MM.1S (cell line): ENCODE data around the gene PIEZO1.

Source experiments
- DNase-seq: peaks from one replicate; pipeline ENCODE4 v3.0.0-alpha.2; 2015
- H2AFZ ChIP-seq: fragments of 300-600 bp; sonication (generic); 2 replicates; pipeline ENCODE4 v1.6.0; 2016; ENCODE audit warnings: antibody characterized with exemption, low read length
- H3F3A ChIP-seq: fragments of 300-600 bp; sonication (generic); 2 replicates; pipeline ENCODE4 v1.6.1; 2016; ENCODE audit warnings: mild to moderate bottlenecking, antibody characterized with exemption, low read length, moderate library complexity, mixed read lengths; ENCODE audit not compliant: insufficient read depth
- H3K27ac ChIP-seq: fragments of 300-600 bp; sonication (generic); 2 replicates; pipeline ENCODE4 v1.5.1; 2016; ENCODE audit warnings: mild to moderate bottlenecking, low read length
- H3K27me3 ChIP-seq: fragments of 300-600 bp; sonication (generic); replicated peaks from 2 replicates; pipeline ENCODE4 v1.6.0; 2016; ENCODE audit warnings: low read length; ENCODE audit not compliant: insufficient read depth
- H3K36me3 ChIP-seq: fragments of 300-600 bp; sonication (generic); replicated peaks from 2 replicates; pipeline ENCODE4 v1.6.1; 2016; ENCODE audit warnings: mild to moderate bottlenecking, low read length, mixed read lengths; ENCODE audit not compliant: insufficient read depth
- H3K4me1 ChIP-seq: fragments of 300-600 bp; sonication (generic); 2 replicates; pipeline ENCODE4 v1.6.1; 2016; ENCODE audit warnings: low read length, mixed read lengths
- H3K4me2 ChIP-seq: fragments of 300-600 bp; sonication (generic); 2 replicates; pipeline ENCODE4 v1.6.0; 2016; ENCODE audit warnings: low read depth, low read length
- H3K4me3 ChIP-seq: fragments of 300-600 bp; sonication (generic); 2 replicates; pipeline ENCODE4 v1.5.1; 2016; ENCODE audit warnings: low read length, mixed read lengths
- H3K79me2 ChIP-seq: fragments of 300-600 bp; sonication (generic); 2 replicates; pipeline ENCODE4 v1.6.1; 2016; ENCODE audit warnings: mixed run types, low read length, mixed read lengths
- H3K9ac ChIP-seq: fragments of 300-600 bp; sonication (generic); 2 replicates; pipeline ENCODE4 v1.6.1; 2016; ENCODE audit warnings: low read length, mixed read lengths
- H3K9me2 ChIP-seq: fragments of 300-600 bp; sonication (generic); replicated peaks from 2 replicates; pipeline ENCODE4 v1.6.1; 2016; ENCODE audit warnings: mild to moderate bottlenecking, low read length, mixed read lengths; ENCODE audit not compliant: insufficient read depth
- H3K9me3 ChIP-seq: fragments of 300-600 bp; sonication (generic); replicated peaks from 2 replicates; pipeline ENCODE4 v1.6.1; 2016; ENCODE audit warnings: mild to moderate bottlenecking, low read length, mixed read lengths; ENCODE audit not compliant: insufficient read depth
- H4K20me1 ChIP-seq: fragments of 300-600 bp; sonication (generic); 2 replicates; pipeline ENCODE4 v1.6.1; 2016; ENCODE audit warnings: mild to moderate bottlenecking, low read length, moderate library complexity, mixed read lengths; ENCODE audit not compliant: insufficient read depth
- CTCF ChIP-seq: fragments of 300-600 bp; sonication (generic); IDR thresholded peaks from 2 replicates; pipeline ENCODE4 v1.5.1; 2016; ENCODE audit warnings: antibody characterized with exemption, low read length, mixed read lengths
- EZH2 ChIP-seq: fragments of 300-600 bp; sonication (generic); optimal IDR thresholded peaks from 2 replicates; pipeline ENCODE3; 2017; ENCODE audit warnings: low read depth, mild to moderate bottlenecking, antibody characterized with exemption, low read length, mixed read lengths
- EZH2phosphoT487 ChIP-seq: fragments of 300-600 bp; sonication (generic); IDR thresholded peaks from 2 replicates; pipeline ENCODE4 v1.6.1; 2018; ENCODE audit warnings: antibody characterized with exemption, low read length

Gene PIEZO1

GRCh38 chr16:88732961-88733294 is 52.1 kb downstream of the PIEZO1 start:
- H3K36me3 ChIP-seq: no peaks in the 10 kb centered on the region
- H3K9me3 ChIP-seq: no peaks in the 10 kb centered on the region
- no peak overlapping the region for H2AFZ ChIP-seq
- H3K27me3 ChIP-seq: no peaks in the 10 kb centered on the region
- no peak overlapping the region for H3K9ac ChIP-seq
- H3K4me3 ChIP-seq: no peak overlapping the region
- DNase-seq: no peak
- H3K9me2 ChIP-seq: no peaks in the 10 kb centered on the region
- H3K79me2 ChIP-seq: peaks cover 6% of the 10 kb centered on the region
- H3K27ac ChIP-seq: no peak overlapping the region
- H4K20me1 ChIP-seq: no peaks in the 10 kb centered on the region
- H3F3A ChIP-seq: no peaks in the 10 kb centered on the region
- no peak for TF ChIP-seq EZH2
- no peak for TF ChIP-seq EZH2phosphoT487
- TF ChIP-seq CTCF: no peak
- no peak overlapping the region for H3K4me2 ChIP-seq
- no peaks in the 10 kb centered on the region for H3K4me1 ChIP-seq

- Histone ChIP-seq H3K4me1 (no peaks in the 10 kb centered on the region), H3K36me3 (no peaks in the 10 kb centered on the region), H3K9me3 (no peaks in the 10 kb centered on the region), H2AFZ (no peak overlapping the region), H3K9me2 (no peaks in the 10 kb centered on the region), H3K27me3 (no peaks in the 10 kb centered on the region), H3K4me2 (no peak overlapping the region), H3K27ac (no peak overlapping the region), H4K20me1 (no peaks in the 10 kb centered on the region), H3F3A (no peaks in the 10 kb centered on the region), H3K9ac (no peak overlapping the region), H3K79me2 (peaks cover 6% of the 10 kb centered on the region), H3K4me3 (no peak overlapping the region)
- no peak for DNase-seq
- TF ChIP-seq CTCF: no peak
- TF ChIP-seq EZH2: no peak
- no peak for TF ChIP-seq EZH2phosphoT487
Observed at GRCh38 chr16:88732172-88732960, 52.7 kb downstream of the PIEZO1 start.

GRCh38 chr16:88731699-88732098 is 53.3 kb downstream of the PIEZO1 start:
- DNase-seq: no peak
- H3K9me2 ChIP-seq: no peaks in the 10 kb centered on the region
- H3K4me1 ChIP-seq: no peaks in the 10 kb centered on the region
- H3K4me3 ChIP-seq: no peak overlapping the region
- H3K4me2 ChIP-seq: no peak overlapping the region
- no peaks in the 10 kb centered on the region for H3K36me3 ChIP-seq
- H3K27me3 ChIP-seq: no peaks in the 10 kb centered on the region
- peaks cover 6% of the 10 kb centered on the region for H3K79me2 ChIP-seq
- no peak overlapping the region for H3K27ac ChIP-seq
- H2AFZ ChIP-seq: no peak overlapping the region
- H3K9ac ChIP-seq: no peak overlapping the region
- TF ChIP-seq EZH2: no peak
- no peak for TF ChIP-seq EZH2phosphoT487
- TF ChIP-seq CTCF: no peak
- no peaks in the 10 kb centered on the region for H3K9me3 ChIP-seq
- H3F3A ChIP-seq: no peaks in the 10 kb centered on the region
- no peaks in the 10 kb centered on the region for H4K20me1 ChIP-seq
